ENCODE data around the gene SLC25A24.
"Not testable (repeated sequence)": the region's sequence is repeated elsewhere in the genome, so short reads cannot be mapped to it uniquely, and the experiment has no call there.

SLC25A24 gene

GRCh38 chr1:108214641-108215465 lies 14.7 kb upstream of the SLC25A24 start:
- not testable (repeated sequence) for H3K36me3 ChIP-seq (ENCODE audit: control insufficient read depth, low read length); H3K27me3 ChIP-seq (ENCODE audit: control insufficient read depth, low read length); H3K27ac ChIP-seq (ENCODE audit: low read depth, low read length); H3F3A ChIP-seq (ENCODE audit: control insufficient read depth, insufficient read depth); H3K79me2 ChIP-seq (ENCODE audit: control insufficient read depth, low read length); H3K4me3 ChIP-seq (ENCODE audit: low read length); H3K9me3 ChIP-seq (ENCODE audit: control insufficient read depth, insufficient read depth, low read length); H4K20me1 ChIP-seq (ENCODE audit: control insufficient read depth, insufficient read depth, low read depth, low read length); H3K4me1 ChIP-seq (ENCODE audit: control insufficient read depth, low read length); H3K4me2 ChIP-seq (ENCODE audit: low read length); H3K9me2 ChIP-seq (replicated peaks; ENCODE audit: control insufficient read depth, low read length)
- peak; percentile 32 for TF ChIP-seq CTCF (IDR thresholded peaks at IDR 0.05; ENCODE audit: low read depth, low read length, poor library complexity, severe bottlenecking)

GRCh38 chr1:108211014-108211413 lies 10.9 kb upstream of the SLC25A24 start:
- no peaks in the 10 kb centered on the region for H3K36me3 ChIP-seq (ENCODE audit: control insufficient read depth, low read length)
- no peaks in the 10 kb centered on the region for H4K20me1 ChIP-seq (ENCODE audit: control insufficient read depth, insufficient read depth, low read depth, low read length)
- no peaks in the 10 kb centered on the region for H3K9me2 ChIP-seq (replicated peaks; ENCODE audit: control insufficient read depth, low read length)
- no peaks in the 10 kb centered on the region for H3K9me3 ChIP-seq (ENCODE audit: control insufficient read depth, insufficient read depth, low read length)
- H3K27ac ChIP-seq (ENCODE audit: low read depth, low read length): no peak overlapping the region
- no peaks in the 10 kb centered on the region; the same call in 1 of the 2 replicates for H3K27me3 ChIP-seq (ENCODE audit: control insufficient read depth, low read length)
- no peak for TF ChIP-seq EZH2phosphoT487 (IDR thresholded peaks at IDR 0.05; ENCODE audit: borderline replicate concordance, low read length)
- no peak for TF ChIP-seq CTCF (IDR thresholded peaks at IDR 0.05; ENCODE audit: low read depth, low read length, poor library complexity, severe bottlenecking)
- H3K4me3 ChIP-seq (ENCODE audit: low read length): no peak overlapping the region
- no peak overlapping the region for H3K4me2 ChIP-seq (ENCODE audit: low read length)
- H3F3A ChIP-seq (ENCODE audit: control insufficient read depth, insufficient read depth): no peaks in the 10 kb centered on the region
- no peaks in the 10 kb centered on the region for H3K4me1 ChIP-seq (ENCODE audit: control insufficient read depth, low read length)
- no peaks in the 10 kb centered on the region for H3K79me2 ChIP-seq (ENCODE audit: control insufficient read depth, low read length)

DNA sequence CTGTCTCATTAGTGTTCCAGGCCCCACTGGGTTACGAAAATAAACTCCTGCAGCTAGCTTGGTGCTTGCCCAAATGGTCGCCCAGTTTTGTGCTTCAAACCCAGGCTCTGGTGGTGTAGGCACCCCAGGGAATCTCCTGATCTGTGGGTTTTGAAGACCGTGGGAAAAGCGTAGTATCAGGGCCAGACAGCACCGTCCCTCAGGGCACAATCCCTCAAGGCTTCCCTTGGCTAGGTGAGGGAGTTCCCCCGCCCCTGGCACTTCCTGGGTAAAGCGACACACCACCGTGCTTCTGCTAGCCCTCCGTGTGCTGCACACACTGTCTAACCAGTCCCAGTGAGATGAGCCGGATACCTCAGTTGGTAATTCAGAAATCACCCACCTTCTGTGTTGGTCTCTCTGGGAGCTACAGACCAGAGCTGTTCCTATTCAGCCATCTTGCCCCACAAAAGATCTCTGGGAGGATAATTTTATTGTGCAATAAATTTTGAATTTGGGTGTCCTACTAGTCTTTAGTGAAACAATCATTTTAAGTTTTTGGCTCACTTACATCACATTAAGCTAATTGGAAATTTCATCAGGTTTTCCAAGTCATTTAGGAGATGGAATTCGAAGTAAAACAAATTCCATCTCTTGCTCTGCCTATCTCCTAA lies 9.4 kb upstream of the SLC25A24 start:
- TF ChIP-seq CTCF (IDR thresholded peaks at IDR 0.05; ENCODE audit: low read depth, low read length, poor library complexity, severe bottlenecking): no peak
- no peaks in the 10 kb centered on the region for H3K9me3 ChIP-seq (ENCODE audit: control insufficient read depth, insufficient read depth, low read length)
- H3K4me2 ChIP-seq (ENCODE audit: low read length): no peak overlapping the region
- H3K27me3 ChIP-seq (ENCODE audit: control insufficient read depth, low read length): no peaks in the 10 kb centered on the region; the same call in 1 of the 2 replicates
- no peaks in the 10 kb centered on the region for H3K79me2 ChIP-seq (ENCODE audit: control insufficient read depth, low read length)
- H4K20me1 ChIP-seq (ENCODE audit: control insufficient read depth, insufficient read depth, low read depth, low read length): no peaks in the 10 kb centered on the region
- no peaks in the 10 kb centered on the region for H3K9me2 ChIP-seq (replicated peaks; ENCODE audit: control insufficient read depth, low read length)
- H3K36me3 ChIP-seq (ENCODE audit: control insufficient read depth, low read length): no peaks in the 10 kb centered on the region
- H3F3A ChIP-seq (ENCODE audit: control insufficient read depth, insufficient read depth): no peaks in the 10 kb centered on the region
- H3K4me1 ChIP-seq (ENCODE audit: control insufficient read depth, low read length): no peaks in the 10 kb centered on the region
- no peak overlapping the region for H3K27ac ChIP-seq (ENCODE audit: low read depth, low read length)
- no peak overlapping the region for H3K4me3 ChIP-seq (ENCODE audit: low read length)

Data from DOHH2 (cell line).